ENCODE measurements around the gene ASCC3.

The ASCC3 gene

GRCh38 chr6:100724222-100724621 lies 156.9 kb downstream of the ASCC3 start:
- DNase-seq = no peak

GRCh38 chr6:100721256-100721655 lies 159.9 kb downstream of the ASCC3 start:
- DNase-seq = no peak

- DNase-seq = no peak
These were observed 161.0 kb downstream of the ASCC3 start for GRCh38 chr6:100719883-100720682.

- DNase-seq = no peak
These were observed 168.1 kb downstream of the ASCC3 start for GRCh38 chr6:100712997-100713396.

- DNase-seq = no peak
These were observed 174.6 kb downstream of the ASCC3 start for GRCh38 chr6:100706491-100706890.

- DNase-seq = no peak
These were observed 176.2 kb downstream of the ASCC3 start for GRCh38 chr6:100704961-100705360.

GRCh38 chr6:100701728-100702127 lies 179.4 kb downstream of the ASCC3 start:
- no peak for DNase-seq

GRCh38 chr6:100700009-100700408 lies 181.1 kb downstream of the ASCC3 start:
- DNase-seq = no peak

GRCh38 chr6:100695445-100695844 lies 185.7 kb downstream of the ASCC3 start:
- no peak for DNase-seq

GRCh38 chr6:100693249-100693927 lies 187.7 kb downstream of the ASCC3 start:
- no peak for DNase-seq

GRCh38 chr6:100691972-100692371 lies 189.2 kb downstream of the ASCC3 start:
- DNase-seq = no peak

GRCh38 chr6:100686216-100686615 lies 194.9 kb downstream of the ASCC3 start:
- DNase-seq = no peak

GRCh38 chr6:100685747-100686146 lies 195.4 kb downstream of the ASCC3 start:
- DNase-seq = no peak

- DNase-seq = no peak
These were observed 201.0 kb downstream of the ASCC3 start for GRCh38 chr6:100680163-100680562.

- DNase-seq = no peak
These were observed 203.1 kb downstream of the ASCC3 start for GRCh38 chr6:100678027-100678426.

- DNase-seq = no peak
These were observed 203.9 kb downstream of the ASCC3 start for GRCh38 chr6:100677240-100677639.

- no peak for DNase-seq
These were observed 207.5 kb downstream of the ASCC3 start for GRCh38 chr6:100673641-100674040.

- DNase-seq = no peak
These were observed 209.4 kb downstream of the ASCC3 start for GRCh38 chr6:100671740-100672139.

GRCh38 chr6:100670056-100670455 lies 211.1 kb downstream of the ASCC3 start:
- no peak for DNase-seq

GRCh38 chr6:100665041-100665380 lies 216.1 kb downstream of the ASCC3 start:
- no peak for DNase-seq

- peak in 1 of 56 donors; percentile 4 for DNase-seq
These were observed 216.7 kb downstream of the ASCC3 start for GRCh38 chr6:100664274-100665040.

- no peak for DNase-seq
These were observed 217.8 kb downstream of the ASCC3 start for GRCh38 chr6:100663219-100663863.
